Activated gamma-delta T cell treated with Interleukin-2 at 50 U/mL for 16 hours (primary cell): Measurements from ENCODE around the gene GPS2.

Experiments used
- DNase-seq: peaks from one replicate; pipeline ENCODE4 v3.0.0-alpha.2; 2020

GPS2 gene

DNA sequence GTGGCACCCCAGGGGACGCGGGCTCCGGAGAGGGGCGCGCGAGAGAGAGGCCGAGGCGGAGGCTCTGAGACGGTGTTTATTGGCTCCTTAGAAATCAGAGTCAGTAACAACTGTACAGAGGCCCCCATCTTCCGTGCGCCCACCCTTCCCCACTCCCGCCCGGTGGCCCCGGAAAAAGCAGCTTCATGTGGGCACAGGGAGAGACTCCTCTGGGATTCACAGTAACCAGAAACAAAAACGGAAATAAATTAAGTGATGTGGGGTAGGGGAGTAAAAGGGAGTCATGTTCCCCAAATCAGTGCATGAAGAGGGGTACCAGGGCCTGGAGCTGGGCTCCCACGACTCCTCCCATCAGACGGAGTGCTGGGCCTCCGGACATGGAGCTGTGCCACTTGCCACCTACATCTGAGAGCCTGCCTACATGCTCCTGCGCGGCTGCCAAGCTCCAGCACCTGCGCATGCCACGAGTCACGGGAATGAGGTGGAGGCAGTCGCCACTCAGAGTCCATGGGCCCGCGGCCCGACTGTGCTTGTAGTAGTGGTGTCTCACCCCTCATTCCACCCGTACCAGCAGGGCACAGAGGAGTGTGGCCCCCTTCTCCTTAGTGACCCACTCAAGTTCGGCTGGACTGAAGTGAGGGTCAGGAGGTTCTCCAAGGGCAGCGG, 543 bp upstream of the GPS2 start:
- no peak for DNase-seq

DNA sequence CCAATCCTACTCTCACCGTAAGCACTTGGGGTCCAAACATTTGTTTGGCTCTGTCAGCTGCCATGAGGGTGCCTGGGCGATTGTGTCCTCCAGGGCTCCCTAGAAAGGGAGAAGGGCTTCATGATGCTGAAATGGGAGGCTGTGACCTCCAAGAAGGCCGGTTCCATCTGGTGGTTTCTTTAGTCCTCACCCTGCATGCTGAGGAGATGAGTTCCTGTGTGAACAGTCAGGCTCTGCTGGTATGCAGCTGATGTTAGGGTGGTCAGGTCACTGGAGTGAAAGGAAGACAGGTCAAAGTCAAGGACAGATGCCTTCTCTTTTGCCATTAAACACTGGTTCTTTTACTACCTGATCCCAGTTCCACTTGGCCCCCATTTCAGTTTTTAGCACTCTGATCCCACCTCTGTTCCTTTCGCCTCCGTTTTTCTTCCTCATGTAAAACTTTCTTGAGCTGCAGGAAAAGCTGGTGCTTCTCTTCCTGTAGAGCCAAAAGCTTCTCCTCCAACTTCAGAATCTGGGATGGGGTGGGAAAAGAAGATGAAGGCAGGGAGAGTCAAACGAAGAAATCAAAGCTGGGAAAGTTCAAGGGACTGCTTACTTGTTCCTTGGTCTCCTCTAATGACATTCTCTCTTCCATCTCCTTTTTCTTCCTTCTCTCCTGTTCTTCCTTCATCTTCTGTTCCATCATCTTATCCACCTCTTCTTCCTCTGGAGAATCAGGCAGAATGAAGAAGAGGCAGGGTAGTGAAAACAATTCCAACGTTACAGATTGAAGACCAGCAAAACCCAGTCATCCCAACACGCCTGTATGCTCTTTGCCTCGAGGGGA, 1.1 kb downstream of the GPS2 start:
- no peak for DNase-seq

- no peak for DNase-seq
Measured at GRCh38 chr17:7313088-7313889, 1.9 kb downstream of the GPS2 start.

DNA sequence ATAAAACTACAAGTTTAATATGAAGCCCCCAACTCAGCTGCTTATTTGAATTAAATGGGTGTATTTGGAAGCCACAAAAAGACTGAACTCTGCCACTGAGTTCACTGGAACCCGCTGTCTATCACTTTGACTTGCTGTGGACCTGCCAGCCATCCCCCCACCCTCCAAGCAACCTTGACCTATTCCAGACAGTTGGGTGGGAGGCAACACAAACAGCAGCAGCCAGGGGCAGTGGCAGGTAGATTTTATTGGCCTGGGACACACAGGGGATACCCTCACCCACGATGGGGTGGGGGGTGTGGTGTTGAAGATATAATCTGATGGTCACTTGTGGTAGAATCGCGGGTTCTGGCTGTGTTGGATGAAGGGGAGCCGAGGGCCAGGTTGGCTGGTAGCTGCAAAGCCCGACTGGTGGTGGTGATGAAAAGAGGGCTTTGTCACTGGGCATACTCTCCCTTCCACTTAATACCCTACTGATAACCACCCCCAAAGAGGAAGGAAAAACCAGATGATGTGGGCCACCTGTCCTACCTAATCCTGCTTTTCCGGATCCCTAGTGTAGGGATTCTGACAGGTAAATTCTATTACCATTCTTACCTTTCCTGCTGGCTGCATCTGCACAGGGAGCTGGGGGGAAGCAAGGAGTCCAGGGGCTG, 2.6 kb downstream of the GPS2 start:
- DNase-seq: no peak

GRCh38 chr17:7311110-7311705, 4.0 kb downstream of the GPS2 start:
- no peak for DNase-seq

DNA sequence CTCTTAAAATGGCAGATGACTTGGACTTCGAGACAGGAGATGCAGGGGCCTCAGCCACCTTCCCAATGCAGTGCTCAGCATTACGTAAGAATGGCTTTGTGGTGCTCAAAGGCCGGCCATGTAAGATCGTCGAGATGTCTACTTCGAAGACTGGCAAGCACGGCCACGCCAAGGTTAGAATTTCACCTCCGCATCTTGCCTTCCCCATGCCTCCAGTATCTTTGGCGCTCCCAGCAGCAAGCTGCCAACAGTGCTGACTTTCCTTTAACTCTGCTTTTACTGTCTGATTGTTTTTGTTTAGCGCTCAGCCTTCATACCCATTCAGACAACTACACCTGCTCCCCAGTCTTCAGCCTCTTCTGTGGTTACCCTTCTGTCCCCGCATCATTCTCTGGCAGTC, 5.5 kb downstream of the GPS2 start:
- no peak for DNase-seq

DNA sequence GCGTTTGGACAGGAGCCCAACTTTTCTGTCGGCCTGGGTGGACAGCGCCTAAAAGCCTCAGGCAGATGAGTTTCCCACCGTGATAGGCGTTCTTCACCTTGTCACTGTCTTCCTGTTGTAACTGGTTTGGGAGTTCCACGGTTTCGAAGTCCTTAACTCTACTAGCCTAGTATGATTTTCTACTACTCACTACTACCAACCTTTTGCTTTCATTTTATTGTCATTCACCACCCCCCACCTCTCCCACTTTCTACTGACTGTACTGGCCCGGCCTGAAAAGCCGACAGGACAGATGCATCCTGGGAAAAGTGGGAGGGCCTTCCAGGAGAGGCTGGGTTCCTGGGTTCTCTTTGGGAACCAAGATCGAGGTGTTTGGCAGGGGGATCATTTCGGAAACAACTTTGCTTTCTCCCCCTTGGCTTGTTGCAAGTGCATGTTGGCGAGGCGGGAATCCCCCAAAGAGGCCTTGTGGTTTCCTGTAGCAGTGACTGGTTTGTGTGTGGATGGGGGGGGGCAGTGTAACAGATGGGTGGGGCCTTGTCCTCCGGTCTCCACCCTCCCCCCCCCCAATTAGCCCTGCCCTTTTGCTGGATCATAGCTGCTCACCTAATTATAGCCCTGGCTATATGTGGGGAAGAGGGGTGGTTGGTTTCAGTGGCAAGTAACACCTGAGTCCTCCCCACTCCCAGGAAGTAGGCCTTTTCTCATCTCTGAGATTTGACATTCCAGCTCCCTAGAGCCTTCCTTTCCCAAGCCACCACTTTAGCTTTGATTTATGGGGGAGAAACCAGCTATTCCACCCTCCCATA, 6.3 kb downstream of the GPS2 start:
- DNase-seq: peak; percentile 87

DNA sequence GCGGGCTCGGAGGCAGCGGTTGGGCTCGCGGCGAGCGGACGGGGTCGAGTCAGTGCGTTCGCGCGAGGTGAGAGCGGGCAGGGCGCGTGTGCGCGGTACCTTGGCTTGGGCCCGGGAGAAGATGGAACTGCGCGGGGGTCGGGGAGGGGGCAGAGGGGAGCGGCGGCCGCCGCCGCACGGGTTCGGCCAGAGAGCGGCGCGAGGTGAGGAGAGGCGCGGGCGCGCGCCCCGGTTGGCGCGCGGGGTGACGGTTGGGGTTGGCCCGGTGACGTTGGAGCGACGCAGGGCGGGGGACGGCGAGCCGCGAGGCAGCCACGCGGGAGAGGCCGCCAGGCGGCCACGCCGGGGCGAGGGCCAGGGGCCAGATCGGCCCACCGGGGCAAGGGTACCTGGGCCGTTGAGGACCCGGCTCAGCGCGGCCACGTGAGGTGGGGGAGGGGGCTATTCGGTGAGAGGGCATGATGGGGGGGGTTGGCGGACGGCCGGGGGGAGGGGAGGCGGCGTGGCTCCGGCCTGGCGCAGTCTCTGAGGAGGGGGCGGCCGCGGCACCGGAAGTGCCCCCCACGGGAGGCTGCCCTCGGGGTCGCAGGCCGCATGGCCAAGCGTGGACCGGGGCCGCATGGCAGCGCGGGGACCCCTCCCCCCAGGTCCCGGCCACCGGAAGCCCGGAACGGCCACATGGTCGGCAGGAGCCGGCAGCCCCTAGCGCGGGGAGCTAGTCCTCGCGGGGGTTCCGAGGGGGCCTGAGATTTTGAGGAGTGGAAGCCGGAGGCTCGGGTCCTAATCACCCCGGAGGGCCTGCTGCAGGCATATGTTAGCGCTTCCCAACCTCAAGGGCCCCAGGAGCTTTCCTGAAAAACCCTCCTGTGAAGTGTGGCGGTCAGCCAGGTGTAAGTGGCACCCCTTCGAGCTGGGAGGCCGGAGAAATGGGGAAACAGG, 7.2 kb downstream of the GPS2 start:
- DNase-seq: peak; percentile 41

GRCh38 chr17:7306911-7307685, 8.1 kb downstream of the GPS2 start, which contains the start of gene EIF5A:
Gene EIF5A, plus strand, starts transcription at chr17:7307628. Its CDS starts 2,008 bp downstream, at chr17:7309636.
- peak; percentile 100 for DNase-seq

DNA sequence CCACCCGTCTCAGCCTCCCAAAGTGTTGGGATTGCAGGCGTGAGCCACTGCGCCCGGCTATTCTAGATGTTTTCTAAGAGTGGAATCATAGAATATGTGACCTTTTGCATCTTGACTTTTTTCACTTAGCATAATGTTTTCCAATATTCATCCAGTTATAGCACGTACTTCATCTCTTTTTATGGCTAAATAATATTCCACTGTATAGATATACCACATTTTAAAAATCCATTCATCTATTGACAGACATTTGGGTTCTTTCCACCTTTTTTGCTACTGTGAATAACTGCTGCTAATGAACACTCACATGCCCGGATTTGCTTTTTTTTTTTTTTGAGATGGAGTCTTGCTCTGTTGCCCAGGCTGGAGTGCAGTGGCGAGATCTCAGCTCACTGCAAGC, 11.0 kb downstream of the GPS2 start:
- no peak for DNase-seq

DNA sequence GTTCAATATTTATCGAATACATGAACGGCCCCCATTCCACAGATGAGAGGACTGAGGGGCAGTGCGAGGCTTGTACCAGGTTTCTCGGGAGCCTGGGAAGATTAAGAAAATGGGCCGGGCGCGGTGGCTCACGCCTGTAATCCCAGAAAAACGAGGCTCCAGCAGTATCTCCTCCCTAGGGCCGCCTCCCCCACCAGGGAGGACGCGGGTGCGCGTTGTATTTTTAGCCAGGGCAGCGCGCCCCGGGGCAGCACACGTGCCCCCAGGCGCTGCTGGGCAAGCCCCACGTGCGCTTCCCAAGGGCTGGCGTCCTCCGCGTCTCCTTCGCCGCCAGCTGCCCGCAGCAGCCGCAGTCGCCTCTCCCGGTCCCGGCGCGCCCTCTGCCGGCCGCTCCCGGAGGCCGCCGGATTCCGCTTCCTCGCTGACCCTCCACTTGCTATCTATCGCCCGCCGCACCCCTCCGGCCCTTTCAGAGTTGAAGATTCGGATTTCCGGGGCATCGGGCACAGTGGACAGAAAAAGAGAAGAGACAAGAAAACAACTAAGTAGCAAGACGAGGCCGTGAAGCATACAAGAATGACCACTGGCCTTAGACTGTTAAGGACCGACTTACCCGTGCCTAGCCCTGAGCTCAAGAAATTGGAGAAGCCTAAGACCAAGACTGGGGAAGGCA, 18.8 kb downstream of the GPS2 start:
- DNase-seq: peak; percentile 60

GRCh38 chr17:7295230-7296180, 19.7 kb downstream of the GPS2 start:
- no peak for DNase-seq

DNA sequence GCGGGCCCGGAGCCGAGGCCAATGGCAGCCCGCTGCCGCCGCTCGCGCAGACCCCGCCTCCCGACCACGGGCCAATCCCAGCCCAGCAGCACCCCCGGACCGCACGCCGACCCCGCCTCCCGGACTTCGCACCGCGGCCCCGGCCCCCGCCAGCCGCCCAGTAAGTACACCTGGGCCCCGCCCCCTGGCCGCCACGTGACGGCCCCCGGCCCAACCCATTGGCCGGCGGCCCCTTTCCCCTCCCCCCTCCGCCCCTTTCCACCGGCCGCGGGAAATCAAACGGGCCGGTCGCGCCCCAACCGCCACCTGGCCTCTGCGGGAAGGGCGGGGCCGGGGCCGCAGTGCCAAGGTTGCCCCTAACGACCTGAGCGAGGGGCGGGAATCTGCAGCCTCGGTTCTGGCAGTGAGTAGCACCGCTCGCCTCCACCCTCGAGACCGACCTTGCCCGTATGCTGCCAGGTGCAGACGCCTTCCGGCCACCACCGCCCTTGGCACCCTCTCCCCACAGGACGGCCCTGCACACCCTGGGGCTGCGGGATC, 20.5 kb downstream of the GPS2 start, which contains the start of gene YBX2:
YBX2 (minus strand) TSS at position 26 of the 540 bp plus-strand sequence. CDS start 139 bp downstream, outside the sequence.
- DNase-seq: peak; percentile 68

DNA sequence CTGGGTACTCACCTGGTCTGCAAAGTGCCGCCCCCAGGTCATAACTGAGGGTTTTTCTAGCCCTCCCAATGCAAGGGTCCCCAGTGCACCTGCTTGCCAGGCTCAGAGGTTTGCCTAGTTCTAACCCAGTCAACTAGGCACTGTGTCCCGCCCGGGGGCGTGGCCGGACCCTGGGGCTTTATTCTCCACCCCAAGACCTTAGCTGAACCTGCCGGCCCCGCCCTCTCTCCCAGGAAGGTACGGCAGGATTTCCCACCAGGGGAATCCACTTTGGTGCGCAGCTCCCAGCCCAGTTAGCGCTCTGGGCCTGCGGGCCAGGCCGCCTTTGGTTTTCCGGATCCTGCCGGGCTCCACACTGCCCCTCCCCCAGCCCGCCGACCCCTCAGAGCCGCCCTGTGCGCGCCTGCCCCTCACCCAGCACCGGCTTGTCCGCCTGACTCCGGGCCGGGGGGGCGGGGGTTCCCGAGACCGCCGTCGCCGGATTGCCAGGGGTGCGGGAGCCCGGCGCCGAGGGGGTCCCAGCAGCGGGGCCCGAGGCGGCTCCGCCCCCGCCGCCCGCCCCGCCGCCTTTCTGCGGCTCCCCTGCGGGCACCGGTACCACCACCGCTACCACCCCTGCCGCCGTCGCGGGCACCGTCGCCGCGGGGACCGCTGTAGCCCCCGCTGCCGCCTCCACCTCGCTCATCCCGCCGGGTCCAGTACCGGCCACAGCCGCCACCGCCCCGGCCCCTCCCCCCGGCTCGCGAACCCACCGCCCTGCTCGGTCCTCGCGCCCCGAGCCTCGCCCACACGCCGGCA, 21.1 kb downstream of the GPS2 start:
- no peak for DNase-seq

GRCh38 chr17:7293159-7293558, 22.0 kb downstream of the GPS2 start:
- DNase-seq: no peak

DNA sequence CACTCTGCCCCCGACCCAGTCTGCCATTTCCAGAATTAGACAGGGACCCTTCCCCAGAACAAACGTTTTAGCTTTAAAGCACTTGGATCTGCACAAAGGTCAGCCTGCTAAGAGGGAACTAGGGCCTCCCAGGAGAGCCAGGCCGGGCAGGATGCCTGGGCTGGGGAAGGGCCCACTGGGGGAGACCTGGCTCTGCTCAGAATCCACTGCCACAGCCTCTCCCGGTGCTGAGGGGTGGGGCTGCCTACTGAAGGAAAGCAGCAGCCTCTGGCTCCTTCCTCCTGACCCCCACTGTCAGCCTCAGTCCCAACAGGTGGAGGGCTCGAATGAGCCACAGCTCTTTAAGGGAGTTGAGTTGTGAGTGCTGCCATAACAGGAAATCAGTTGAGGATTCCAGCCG, 22.4 kb downstream of the GPS2 start:
- no peak for DNase-seq

DNA sequence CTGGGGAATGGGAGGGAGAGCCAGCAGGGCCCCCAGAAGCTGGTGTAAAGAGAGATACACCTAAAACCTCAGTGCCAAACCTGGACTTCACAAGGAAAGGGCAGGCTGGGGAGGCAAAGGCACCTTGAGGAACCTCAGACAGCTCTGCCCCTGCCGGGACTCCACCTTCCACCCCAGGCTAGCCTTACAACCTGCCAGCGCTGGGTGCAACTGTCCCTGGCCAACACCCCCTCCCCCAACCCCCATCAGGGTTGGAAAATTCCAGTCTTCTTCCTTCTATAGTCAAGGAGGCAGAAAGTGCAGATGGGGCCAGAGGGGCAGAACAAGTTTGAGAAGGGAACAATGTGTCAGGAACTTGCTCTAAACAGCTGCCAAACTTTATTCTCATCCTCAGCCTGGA, 23.0 kb downstream of the GPS2 start:
- DNase-seq: no peak
